Body of pancreas (tissue), 4 donors: ENCODE data around the gene SEC24B. TPM values are rescaled to one million over a fixed set of nuclear protein-coding genes. Genes with fewer than 3 reads are reported as not detected.

Source experiments
- ATAC-seq: fragments of 150-250 bp; one replicate; pipeline ENCODE4 v1.9.1; 2016
- DNase-seq, 4 donors: peaks; one replicate each; pipeline ENCODE4 v3.0.0-alpha.2; 2019
- H3K27ac ChIP-seq, 4 donors: fragments of 200-600 bp; sonication (generic); 1 replicate in 3 of 4; 2 replicates in 1 of 4; pipeline versions ENCODE4 v1.5.1 to v1.6.1; 2016 to 2019; ENCODE audit warnings: mild to moderate bottlenecking in 1 of 4, mixed read lengths in 1 of 4, moderate library complexity in 1 of 4
- H3K27me3 ChIP-seq, 2 donors: fragments of 200-600 bp; sonication (generic); one replicate each; pipeline ENCODE4 v1.6.0; 2016; ENCODE audit warnings: mild to moderate bottlenecking in 1 of 2
- H3K36me3 ChIP-seq, 2 donors: fragments of 200-600 bp; sonication (generic); replicated peaks in 1 of 2; 2 replicates each; pipeline ENCODE4 v1.5.1; 2016; ENCODE audit warnings: low read depth in 2 of 2; ENCODE audit not compliant: insufficient read depth in 1 of 2
- H3K4me1 ChIP-seq: fragments of 200-600 bp; sonication (generic); one replicate; pipeline ENCODE4 v1.6.0; 2016
- H3K4me3 ChIP-seq, 2 donors: fragments of 200-600 bp; sonication (generic); 1 replicate in 1 of 2; 2 replicates in 1 of 2; pipeline ENCODE4 v1.5.1; 2016 to 2019
- H3K9me3 ChIP-seq, 3 donors: fragments of 200-600 bp; sonication (generic); 1 replicate in 2 of 3; 2 replicates in 1 of 3; pipeline ENCODE4 v1.5.1; 2016
- POLR2A ChIP-seq, 3 donors: fragments of 450-650 bp; IDR thresholded peaks; one replicate each; pipeline ENCODE4 v1.6.1; 2016; ENCODE audit warnings: antibody characterized with exemption in 3 of 3, mild to moderate bottlenecking in 2 of 3
- WGBS, 2 donors: methylation state at CpG; one replicate each; pipeline ENCODE4 v1.1.5; 2017; 5-methylcytosine and 5-hydroxymethylcytosine counted together
- intact Hi-C: fragments of 100-400 bp; cut with DNase I; formaldehyde crosslinking; loops from one replicate; pipeline ENCODE4 v1.15.1; 2023
- total RNA-seq, 2 donors: library from RNA; depleted of rRNA; stranded (reverse); fragments of >200 nt; gene quantifications; one replicate each; pipeline ENCODE4 v1.1.0, GENCODE V29; 2016
- TF ChIP-seq, protein P1 (sequence below), 7 experiments: fragments of 450-650 bp in 4 of 7; fragments of 200-600 bp in 3 of 7; sonication (generic) in 3 of 7; IDR thresholded peaks; one replicate each; pipeline ENCODE4 v1.5.1; 2016 to 2019; ENCODE audit warnings: antibody characterized with exemption in 7 of 7

The SEC24B gene
- total RNA-seq, 2 donors from 2014 or later: 10.2 to 16.3 TPM

DNA sequence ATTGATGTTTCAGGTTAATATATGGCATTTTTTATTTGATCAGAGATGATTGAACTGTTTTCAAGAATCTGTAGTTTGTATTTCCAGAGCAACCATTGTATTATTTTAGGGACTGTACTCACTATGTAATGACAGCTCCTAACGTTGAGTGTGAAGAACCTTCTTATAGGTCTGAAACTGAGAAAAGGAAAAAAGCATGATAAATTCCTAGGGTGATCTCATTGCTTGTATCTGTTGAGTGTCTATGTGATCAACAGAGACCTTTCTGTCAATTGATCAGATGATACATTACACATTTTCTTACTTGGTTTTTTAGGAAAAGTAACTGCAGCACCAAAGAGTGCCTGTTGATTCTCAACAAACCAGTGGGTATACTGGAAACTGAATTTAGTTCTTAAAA lies 40.2 kb downstream of the SEC24B start:
- DNase-seq (no peak), ATAC-seq (no peak)
- TF ChIP-seq POLR2A (IDR thresholded peaks at IDR 0.05): no peak
- TF ChIP-seq, protein P1, sequence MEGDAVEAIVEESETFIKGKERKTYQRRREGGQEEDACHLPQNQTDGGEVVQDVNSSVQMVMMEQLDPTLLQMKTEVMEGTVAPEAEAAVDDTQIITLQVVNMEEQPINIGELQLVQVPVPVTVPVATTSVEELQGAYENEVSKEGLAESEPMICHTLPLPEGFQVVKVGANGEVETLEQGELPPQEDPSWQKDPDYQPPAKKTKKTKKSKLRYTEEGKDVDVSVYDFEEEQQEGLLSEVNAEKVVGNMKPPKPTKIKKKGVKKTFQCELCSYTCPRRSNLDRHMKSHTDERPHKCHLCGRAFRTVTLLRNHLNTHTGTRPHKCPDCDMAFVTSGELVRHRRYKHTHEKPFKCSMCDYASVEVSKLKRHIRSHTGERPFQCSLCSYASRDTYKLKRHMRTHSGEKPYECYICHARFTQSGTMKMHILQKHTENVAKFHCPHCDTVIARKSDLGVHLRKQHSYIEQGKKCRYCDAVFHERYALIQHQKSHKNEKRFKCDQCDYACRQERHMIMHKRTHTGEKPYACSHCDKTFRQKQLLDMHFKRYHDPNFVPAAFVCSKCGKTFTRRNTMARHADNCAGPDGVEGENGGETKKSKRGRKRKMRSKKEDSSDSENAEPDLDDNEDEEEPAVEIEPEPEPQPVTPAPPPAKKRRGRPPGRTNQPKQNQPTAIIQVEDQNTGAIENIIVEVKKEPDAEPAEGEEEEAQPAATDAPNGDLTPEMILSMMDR (IDR thresholded peaks at IDR 0.05): no peak
- intact Hi-C loops: no loop called here
- H3K27ac ChIP-seq: no peak overlapping the region
- no peaks in the 10 kb centered on the region for H3K36me3 ChIP-seq
- no peaks in the 10 kb centered on the region for H3K27me3 ChIP-seq
- peaks cover 8% of the 10 kb centered on the region for H3K4me1 ChIP-seq
- no peaks in the 10 kb centered on the region for H3K9me3 ChIP-seq
- no peak overlapping the region for H3K4me3 ChIP-seq
- WGBS, 2 donors: 52 to 60% methylated on average over 1 of the region's 1 CpG

DNA sequence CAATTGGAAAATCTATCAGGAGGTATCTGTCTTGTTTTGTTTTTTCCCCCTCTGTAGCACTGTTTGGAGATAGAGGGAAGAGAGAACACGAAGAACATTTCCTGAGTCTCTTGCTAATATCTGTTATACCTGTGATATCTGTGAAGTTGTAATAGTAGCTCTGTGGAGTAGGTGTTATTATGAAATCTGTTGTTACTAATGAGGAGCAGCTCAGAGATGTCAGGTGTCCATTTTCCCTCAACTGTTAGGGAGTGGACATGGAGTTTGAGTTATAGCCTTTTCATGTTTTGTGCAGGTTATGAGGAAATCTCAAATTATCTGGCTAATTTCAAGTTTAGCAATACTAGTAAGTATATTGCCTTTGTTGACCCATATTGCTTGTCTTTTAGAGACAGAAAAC lies 52.4 kb downstream of the SEC24B start:
- Histone ChIP-seq H3K36me3 (peaks cover 0 to 2% of the 10 kb centered on the region in 2 donors), H3K4me1 (peaks cover 6% of the 10 kb centered on the region), H3K4me3 (no peak overlapping the region), H3K27me3 (no peaks in the 10 kb centered on the region), H3K9me3 (no peaks in the 10 kb centered on the region), H3K27ac (no peak overlapping the region)
- intact Hi-C loops: no loop called here
- ATAC-seq (no peak), DNase-seq (no peak)
- TF ChIP-seq POLR2A (IDR thresholded peaks at IDR 0.05): no peak
- TF ChIP-seq, protein P1 (IDR thresholded peaks at IDR 0.05): no peak
- 50 to 56% methylated on average over 1 of the region's 1 CpG for WGBS, 2 donors

DNA sequence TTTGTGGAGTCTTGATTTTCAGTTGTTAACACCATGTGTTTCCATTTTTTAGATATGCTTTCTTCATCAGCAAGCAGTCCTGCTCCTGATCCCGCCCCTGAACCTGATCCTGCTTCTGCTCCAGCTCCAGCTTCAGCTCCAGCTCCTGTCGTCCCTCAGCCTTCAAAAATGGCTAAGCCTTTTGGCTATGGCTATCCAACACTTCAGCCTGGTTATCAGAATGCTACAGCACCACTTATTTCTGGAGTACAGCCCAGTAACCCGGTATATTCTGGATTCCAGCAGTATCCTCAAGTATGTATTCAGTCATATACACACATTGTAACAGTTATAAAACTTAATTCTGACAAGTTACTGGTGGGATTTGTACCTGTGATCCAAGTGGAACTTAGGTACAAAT lies 60.9 kb downstream of the SEC24B start:
- Histone ChIP-seq H3K27ac (no peak overlapping the region), H3K36me3 (peaks cover 14 to 17% of the 10 kb centered on the region in 2 donors), H3K4me3 (no peak overlapping the region), H3K9me3 (no peaks in the 10 kb centered on the region), H3K4me1 (no peaks in the 10 kb centered on the region), H3K27me3 (no peaks in the 10 kb centered on the region)
- no peak for ATAC-seq
- DNase-seq: no peak
- TF ChIP-seq POLR2A (IDR thresholded peaks at IDR 0.05): no peak
- TF ChIP-seq, protein P1 (IDR thresholded peaks at IDR 0.05): no peak
- 85 to 91% methylated on average over 3 of the region's 3 CpGs for WGBS, 2 donors
- intact Hi-C loops: no loop called here

DNA sequence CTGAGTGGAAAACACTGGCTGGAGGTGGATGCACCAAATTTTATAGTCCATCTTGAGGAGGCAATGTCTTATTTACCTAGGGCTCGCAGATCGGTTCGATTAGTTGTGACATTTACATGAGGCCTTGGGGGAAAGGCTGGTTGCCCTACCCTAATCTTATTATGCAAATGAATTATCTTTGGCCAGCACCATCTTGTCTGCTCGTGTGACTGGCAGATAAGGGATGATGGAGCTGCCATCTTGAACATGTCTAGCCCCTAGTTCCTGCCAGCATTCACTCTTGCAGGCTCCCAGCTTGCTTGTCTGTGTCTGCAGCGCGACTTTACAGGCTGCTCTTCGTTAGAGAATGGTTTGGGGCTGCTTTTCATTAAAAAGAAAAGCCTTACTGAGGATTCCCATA lies 61.9 kb downstream of the SEC24B start:
- Histone ChIP-seq H3K27ac (no peak overlapping the region), H3K4me3 (no peak overlapping the region), H3K27me3 (no peaks in the 10 kb centered on the region), H3K4me1 (no peaks in the 10 kb centered on the region), H3K36me3 (peaks cover 14 to 17% of the 10 kb centered on the region in 2 donors), H3K9me3 (no peaks in the 10 kb centered on the region)
- 93 to 94% methylated on average over 7 of the region's 7 CpGs for WGBS, 2 donors
- no peak for ATAC-seq
- intact Hi-C loops: no loop called here
- no peak for DNase-seq
- no peak for TF ChIP-seq POLR2A (IDR thresholded peaks at IDR 0.05)
- TF ChIP-seq, protein P1 (IDR thresholded peaks at IDR 0.05): no peak

DNA sequence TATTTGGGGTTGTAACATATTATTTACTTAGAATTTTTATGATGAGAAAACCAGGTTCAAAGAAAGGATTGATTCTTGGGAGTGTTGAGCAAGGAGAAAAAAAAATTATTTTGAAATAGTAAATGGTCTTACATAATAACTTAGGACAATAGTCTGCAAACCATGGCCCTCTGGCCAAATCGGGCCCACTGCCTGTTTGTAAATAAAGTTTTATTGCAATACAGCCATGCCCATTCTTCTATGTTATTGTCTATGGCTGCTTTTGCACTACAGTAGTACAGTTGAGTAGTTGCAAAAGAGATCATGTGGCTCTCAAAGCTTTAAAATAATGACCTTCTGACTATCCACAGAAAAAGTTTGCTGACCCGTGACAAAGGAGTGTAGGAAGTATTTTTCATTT lies 63.3 kb downstream of the SEC24B start:
- ATAC-seq: no peak
- 92 to 96% methylated on average over 2 of the region's 2 CpGs for WGBS, 2 donors
- intact Hi-C loops: no loop called here
- no peak overlapping the region for H3K4me3 ChIP-seq
- TF ChIP-seq POLR2A (IDR thresholded peaks at IDR 0.05): no peak
- DNase-seq: no peak
- no peaks in the 10 kb centered on the region for H3K27me3 ChIP-seq
- H3K36me3 ChIP-seq: peaks cover 14 to 17% of the 10 kb centered on the region in 2 donors
- no peaks in the 10 kb centered on the region for H3K4me1 ChIP-seq
- H3K9me3 ChIP-seq: no peaks in the 10 kb centered on the region
- H3K27ac ChIP-seq: no peak overlapping the region
